ENCODE data around the gene DBH.
"Not testable (repeated sequence)": the region's sequence is repeated elsewhere in the genome, so short reads cannot be mapped to it uniquely, and the experiment has no call there.

The DBH gene

GRCh38 chr9:133604856-133605255, 31.3 kb upstream of the DBH start:
- no peak for DNase-seq

GRCh38 chr9:133605446-133605845, 30.7 kb upstream of the DBH start:
- no peak for DNase-seq

GRCh38 chr9:133605856-133606707, 30.1 kb upstream of the DBH start:
- no peak for DNase-seq

- DNase-seq, result no peak
Measured at GRCh38 chr9:133606708-133607025, 29.5 kb upstream of the DBH start.

GRCh38 chr9:133607381-133607780, 28.8 kb upstream of the DBH start:
- DNase-seq, result no peak

- no peak for DNase-seq
Measured at GRCh38 chr9:133607976-133608375, 28.2 kb upstream of the DBH start.

GRCh38 chr9:133608382-133608781, 27.8 kb upstream of the DBH start:
- no peak for DNase-seq

GRCh38 chr9:133608889-133609288, 27.3 kb upstream of the DBH start:
- no peak for DNase-seq

GRCh38 chr9:133609311-133610098, 26.7 kb upstream of the DBH start, which contains the start of gene FAM163B:
Gene FAM163B (minus strand): TSS chr9:133609389. CDS start chr9:133580223, 29,166 bp downstream.
- DNase-seq, result no peak

- no peak for DNase-seq
Measured at GRCh38 chr9:133610845-133611244, 25.3 kb upstream of the DBH start.

- no peak for DNase-seq
Measured at GRCh38 chr9:133612051-133612450, 24.1 kb upstream of the DBH start.

- DNase-seq, result no peak
Measured at GRCh38 chr9:133612816-133613215, 23.3 kb upstream of the DBH start.

GRCh38 chr9:133613432-133613831, 22.7 kb upstream of the DBH start:
- DNase-seq, result no peak

GRCh38 chr9:133614056-133614455, 22.1 kb upstream of the DBH start:
- DNase-seq, result no peak

GRCh38 chr9:133614678-133615077, 21.5 kb upstream of the DBH start:
- no peak for DNase-seq

GRCh38 chr9:133615186-133615585, 21.0 kb upstream of the DBH start:
- DNase-seq, result no peak

GRCh38 chr9:133615606-133616188, 20.5 kb upstream of the DBH start:
- no peak for DNase-seq

- no peak for DNase-seq
Measured at GRCh38 chr9:133616643-133617405, 19.3 kb upstream of the DBH start.

- DNase-seq, result no peak
Measured at GRCh38 chr9:133618726-133619125, 17.4 kb upstream of the DBH start.

- peak; percentile 49 for DNase-seq
Measured at GRCh38 chr9:133619791-133620190, 16.4 kb upstream of the DBH start.

- DNase-seq, result no peak
Measured at GRCh38 chr9:133621725-133622267, 14.4 kb upstream of the DBH start.

GRCh38 chr9:133622555-133622954, 13.6 kb upstream of the DBH start:
- DNase-seq, result no peak

- not testable (repeated sequence) for DNase-seq
Measured at GRCh38 chr9:133626008-133626407, 10.2 kb upstream of the DBH start.

Data from CD4-positive, alpha-beta T cell treated with Interleukin-4 for 4 hours (primary cell).